ENCODE data around the gene MKNK1.
"Not testable (repeated sequence)": the region's sequence is repeated elsewhere in the genome, so short reads cannot be mapped to it uniquely, and the experiment has no call there.

MKNK1 gene

GRCh38 chr1:46603858-46604549 is at the start of gene MKNK1:
Gene MKNK1 (minus strand): TSS chr1:46604268. CDS start chr1:46583327, 20,941 bp downstream.
- DNase-seq = peak; percentile 92 to 98

GRCh38 chr1:46653405-46653958 is 49.4 kb upstream of the MKNK1 start:
- no peak for DNase-seq

- no peak for DNase-seq
Observed at GRCh38 chr1:46652321-46653100, 48.4 kb upstream of the MKNK1 start.

GRCh38 chr1:46651152-46651551 is 47.1 kb upstream of the MKNK1 start:
- not testable (repeated sequence) for DNase-seq

GRCh38 chr1:46650491-46650890 is 46.4 kb upstream of the MKNK1 start:
- no peak for DNase-seq

GRCh38 chr1:46649764-46650163 is 45.7 kb upstream of the MKNK1 start:
- DNase-seq = no peak

- DNase-seq = no peak
Observed at GRCh38 chr1:46647611-46648010, 43.5 kb upstream of the MKNK1 start.

- no peak for DNase-seq
Observed at GRCh38 chr1:46646844-46647243, 42.8 kb upstream of the MKNK1 start.

- no peak for DNase-seq
Observed at GRCh38 chr1:46646331-46646730, 42.3 kb upstream of the MKNK1 start.

GRCh38 chr1:46645815-46646214 is 41.7 kb upstream of the MKNK1 start:
- no peak for DNase-seq

GRCh38 chr1:46643368-46643775 is 39.3 kb upstream of the MKNK1 start:
- DNase-seq = peak in 1 of 2 experiments; percentile 27

- no peak for DNase-seq
Observed at GRCh38 chr1:46642115-46642680, 38.1 kb upstream of the MKNK1 start.

- DNase-seq = no peak
Observed at GRCh38 chr1:46639547-46639946, 35.5 kb upstream of the MKNK1 start.

- DNase-seq = peak in 1 of 2 experiments; percentile 28
Observed at GRCh38 chr1:46638921-46639320, 34.9 kb upstream of the MKNK1 start.

- no peak for DNase-seq
Observed at GRCh38 chr1:46637444-46638083, 33.5 kb upstream of the MKNK1 start.

- DNase-seq = no peak
Observed at GRCh38 chr1:46635205-46635604, 31.1 kb upstream of the MKNK1 start.

GRCh38 chr1:46630719-46631118 is 26.7 kb upstream of the MKNK1 start:
- DNase-seq = no peak

- no peak for DNase-seq
Observed at GRCh38 chr1:46623743-46624644, 19.9 kb upstream of the MKNK1 start.

- DNase-seq = peak in 1 of 2 experiments; percentile 21
Observed at GRCh38 chr1:46622344-46622743, 18.3 kb upstream of the MKNK1 start.

GRCh38 chr1:46621930-46622329 is 17.9 kb upstream of the MKNK1 start:
- no peak for DNase-seq

GRCh38 chr1:46619656-46620258 is 15.7 kb upstream of the MKNK1 start:
- DNase-seq = no peak
